ENCODE data around the gene CFAP68.

- TF ChIP-seq POLR2A (IDR thresholded peaks at IDR 0.05; ENCODE audit: low read depth, low read length) (no peak), POLR2AphosphoS5 (IDR thresholded peaks at IDR 0.05; ENCODE audit: low read depth, low read length) (no peak), TAF1 (IDR thresholded peaks at IDR 0.05; ENCODE audit: low read depth, low read length) (no peak), PAX5 (IDR thresholded peaks at IDR 0.05; ENCODE audit: insufficient read depth, low read length, severe bottlenecking) (no peak)
These were observed 29.4 kb downstream of the CFAP68 start for GRCh38 chr11:111908639-111909305.

All from GM12891 (cell line).